SIG-M5 treated with dmso at 0.1 percent for 504 hours (cell line): ENCODE measurements around the gene CAPN3.

ENCODE experiments used
- DNase-seq: peaks from one replicate; lab custom pipeline; 2025; ENCODE audit not compliant: unreplicated experiment; lab: John Stamatoyannopoulos, UW

Gene CAPN3

DNA sequence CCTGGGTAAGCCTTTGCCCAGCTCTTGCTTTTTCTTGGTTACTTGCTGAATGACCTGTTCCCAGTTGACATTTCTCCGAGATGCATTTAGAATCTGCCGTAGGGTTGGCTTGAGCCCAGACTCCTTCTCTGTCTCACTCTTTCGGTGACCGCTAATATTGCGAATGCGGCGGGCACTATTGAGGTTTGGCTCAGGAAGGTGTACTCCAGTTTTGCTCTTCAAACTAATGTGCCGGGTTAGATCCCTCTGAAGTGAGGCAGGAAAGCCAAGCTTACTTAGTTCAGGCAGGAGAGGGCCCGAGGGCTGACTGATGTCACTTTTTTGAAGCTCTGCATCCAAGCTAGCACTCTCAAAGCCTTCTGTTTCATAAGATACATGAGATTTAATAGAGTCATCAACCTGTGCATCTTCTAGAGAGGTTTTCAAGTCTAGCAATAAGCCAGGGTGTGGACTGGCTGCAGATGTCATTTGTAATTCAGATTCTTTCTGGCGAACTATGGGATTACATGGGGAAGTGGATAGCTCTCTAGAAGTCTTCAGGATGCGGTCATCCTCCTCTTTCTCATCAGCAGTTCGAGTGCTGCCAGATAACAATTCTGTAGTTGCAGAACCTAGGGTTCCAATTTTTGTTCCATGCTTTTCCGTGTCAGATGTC lies 90.6 kb downstream of the CAPN3 start:
- no peak for DNase-seq

DNA sequence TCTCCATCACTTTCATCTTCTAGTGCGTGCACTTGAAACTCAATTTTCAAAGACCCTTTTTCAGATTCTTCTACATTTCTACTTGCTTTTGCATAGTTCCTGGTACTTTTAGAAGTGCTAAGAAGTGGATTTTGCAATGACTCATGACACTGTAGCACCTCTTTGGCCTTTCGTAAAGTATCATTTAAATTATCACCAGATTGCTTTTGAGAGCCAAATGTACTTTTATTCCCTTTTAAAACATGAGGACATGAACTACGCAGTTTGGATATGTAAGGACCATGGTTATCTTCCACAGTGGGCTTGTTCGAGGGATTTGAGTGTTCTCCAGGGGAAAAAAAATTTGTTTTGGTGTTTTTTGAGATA lies 91.1 kb downstream of the CAPN3 start:
- DNase-seq, result no peak

DNA sequence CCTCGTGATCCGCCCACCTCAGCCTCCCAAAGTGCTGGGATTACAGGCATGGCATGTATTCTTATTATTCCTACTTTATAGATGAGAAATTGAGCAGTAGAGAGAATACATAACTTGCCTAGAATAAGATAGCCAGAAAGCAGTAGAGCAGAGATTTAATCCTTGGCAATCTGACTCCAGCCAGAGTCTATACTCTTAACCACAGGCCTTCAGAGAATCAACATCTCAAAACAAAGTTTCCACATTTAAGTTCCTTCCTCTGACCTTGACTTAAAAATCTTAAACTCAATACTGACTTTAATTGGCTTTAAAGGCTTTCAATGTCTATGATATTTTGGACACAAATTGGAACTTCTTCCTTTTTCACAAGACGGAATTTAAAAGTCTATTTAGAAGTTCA lies 94.5 kb downstream of the CAPN3 start:
- no peak for DNase-seq

DNA sequence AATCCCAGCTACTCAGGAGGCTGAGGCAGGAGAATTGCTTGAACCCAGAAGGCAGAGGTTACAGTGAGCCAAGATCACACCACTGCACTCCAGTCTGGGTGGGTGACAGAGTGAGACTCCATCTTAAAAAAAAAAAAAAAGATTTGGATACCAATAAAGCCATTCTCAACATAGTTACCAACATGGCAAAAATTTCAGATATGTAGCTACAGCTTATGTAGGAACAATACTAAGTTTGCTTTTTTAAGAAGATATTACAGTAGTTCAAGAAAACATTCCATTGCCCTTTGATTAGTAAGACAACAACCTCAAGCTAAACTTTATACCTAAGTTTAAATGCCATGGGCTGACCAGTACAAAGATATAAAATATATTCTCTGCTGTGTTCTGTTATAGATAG lies 97.2 kb downstream of the CAPN3 start:
- DNase-seq, result no peak

DNA sequence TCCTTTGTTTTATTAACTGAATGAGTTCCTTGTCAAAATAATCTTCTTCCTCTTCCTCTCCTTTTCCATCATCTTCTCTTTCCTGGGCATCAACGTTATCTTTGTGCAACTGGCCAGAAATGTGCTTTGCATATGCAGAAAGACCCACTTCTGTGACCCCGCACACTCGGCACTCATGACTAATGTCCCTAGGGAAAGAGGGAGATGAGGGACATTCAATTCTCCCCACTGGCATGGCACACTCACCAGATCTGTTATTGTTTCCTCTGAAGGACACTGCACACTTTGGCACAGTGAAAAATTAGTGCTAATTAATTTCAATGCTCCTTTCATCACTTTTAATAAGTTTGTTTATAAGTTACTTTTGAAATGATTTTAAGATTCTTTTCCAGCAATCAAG lies 97.7 kb downstream of the CAPN3 start:
- DNase-seq, result no peak

DNA sequence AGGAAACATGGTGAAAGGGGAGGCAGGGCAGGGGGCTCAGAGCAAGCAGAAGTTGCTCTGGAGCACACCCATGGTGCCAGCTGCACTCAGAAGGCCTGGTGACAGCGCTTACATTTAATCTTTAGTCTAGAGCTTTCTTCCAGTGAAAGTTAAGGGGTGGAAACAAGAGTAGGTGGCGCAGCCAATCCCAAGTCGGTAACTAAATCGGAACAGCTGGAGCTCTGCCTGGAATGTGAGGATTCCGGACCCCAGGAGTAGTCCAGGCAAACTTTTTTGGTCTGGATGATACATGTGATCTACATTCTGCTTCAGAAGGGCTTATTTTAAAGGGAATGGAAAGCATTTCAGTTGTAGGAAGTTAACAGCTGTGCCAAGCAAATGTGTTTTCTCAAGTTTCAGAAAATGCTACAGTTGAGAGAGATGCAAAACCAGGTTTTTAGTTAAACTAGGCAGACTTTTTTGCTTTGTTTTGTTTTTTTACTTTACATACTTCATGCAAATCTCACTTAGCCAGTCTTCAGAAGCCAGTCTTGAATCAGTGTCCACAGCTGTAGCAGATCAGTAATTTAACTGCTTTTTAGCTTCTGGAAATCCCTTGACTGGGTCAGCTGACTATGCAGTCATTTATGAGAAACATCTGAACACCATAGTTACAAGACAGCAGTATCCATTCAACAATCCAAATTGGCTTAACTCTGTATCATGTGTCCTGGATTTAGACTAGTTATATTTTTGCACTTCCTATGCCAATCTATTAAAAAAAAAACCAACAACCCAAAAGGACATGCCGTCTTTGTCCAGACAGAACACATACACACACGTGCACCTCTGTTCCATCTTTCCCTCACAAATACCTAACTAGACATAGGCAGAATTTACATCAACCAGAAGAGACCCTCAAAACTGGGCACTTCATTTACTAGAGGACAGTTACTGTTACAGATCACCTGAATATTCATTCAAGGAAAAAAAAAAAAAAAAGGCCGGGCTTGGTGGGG lies 98.4 kb downstream of the CAPN3 start:
- no peak for DNase-seq

DNA sequence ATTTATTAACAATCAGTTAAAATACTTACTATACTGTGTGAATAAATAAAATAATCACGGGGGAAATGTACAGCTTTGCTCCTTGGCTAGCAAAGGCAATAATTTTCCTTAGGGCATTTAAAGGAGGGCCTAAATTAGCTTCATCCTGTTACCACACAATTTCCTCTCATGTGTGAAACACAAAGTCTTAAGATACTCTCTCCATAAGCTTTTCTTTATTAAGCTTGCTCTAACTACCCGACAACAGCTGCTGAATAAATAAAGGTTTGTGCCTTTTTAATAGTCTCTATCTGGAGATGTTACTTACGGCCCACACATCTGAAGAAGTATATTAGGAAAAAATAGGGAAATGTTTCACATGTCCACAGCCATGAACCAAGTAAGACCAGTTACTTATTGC lies 102.0 kb downstream of the CAPN3 start:
- DNase-seq, result no peak
